ENCODE measurements around the gene NXPH1. TPM values are rescaled to one million over a fixed set of nuclear protein-coding genes. Genes with fewer than 3 reads are reported as not detected.

The NXPH1 gene
- total and polyA plus RNA-seq, 9 of the 15 experiments (the other 6 are each of a cell fraction or from before 2014, with no cell fraction given) = 0.16 TPM; not detected in 8

DNA sequence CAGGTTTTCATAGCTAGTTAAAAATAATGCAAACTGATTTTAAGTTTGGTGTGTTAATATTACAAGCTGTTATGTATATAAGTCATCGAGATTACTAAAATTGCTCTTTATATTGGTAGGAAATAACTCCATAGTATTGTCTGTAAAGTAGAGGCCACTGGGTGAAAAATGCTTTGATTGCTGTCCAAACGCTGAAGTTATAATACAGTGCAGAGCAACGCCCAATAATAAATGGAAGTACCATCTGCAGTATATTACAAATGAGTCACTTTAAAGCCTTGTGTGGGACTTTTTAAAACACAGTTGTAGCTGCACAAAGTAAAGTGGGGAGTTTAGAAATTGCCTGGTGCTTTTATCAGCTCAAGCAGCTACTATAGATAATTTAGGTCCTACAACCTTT lies 196.1 kb downstream of the NXPH1 start:
- H3K4me1 ChIP-seq (replicated peaks in 1 of 2; ENCODE audit: control insufficient read depth in 2 of 2, insufficient read depth in 2 of 2, low read length in 2 of 2) = no peaks in the 10 kb centered on the region
- H3K27me3 ChIP-seq (ENCODE audit: control insufficient read depth in 2 of 2, insufficient read depth in 2 of 2, low read length in 2 of 2) = no peaks in the 10 kb centered on the region
- no peaks in the 10 kb centered on the region for H3K36me3 ChIP-seq (ENCODE audit: control insufficient read depth, insufficient read depth, low read length)
- H3K4me3 ChIP-seq = no peak overlapping the region
- POLR2A ChIA-PET = no interaction called here
- WGBS (ENCODE audit: insufficient coverage, low coverage, missing lambda C conversion rate) = 0% methylated on average over 3 of the region's 3 CpGs
- H4K20me1 ChIP-seq (replicated peaks; ENCODE audit: control insufficient read depth, insufficient read depth, low read length) = no peaks in the 10 kb centered on the region
- no peaks in the 10 kb centered on the region for H3K79me2 ChIP-seq (ENCODE audit: control insufficient read depth, insufficient read depth, low read length)
- in situ Hi-C loops (cut with MboI) (no loop called here), intact Hi-C loops (cut with micrococcal nuclease) (no loop called here)
- no TSS peak for BruUV-seq (replicated peaks)
- no peak overlapping the region for H3K9ac ChIP-seq (ENCODE audit: insufficient read depth in 1 of 2, low read depth in 2 of 2, low read length in 2 of 2)
- no peak for FAIRE-seq
- H3K9me1 ChIP-seq (ENCODE audit: control insufficient read depth, insufficient read depth, low read length) = no peaks in the 10 kb centered on the region
- TF ChIP-seq, protein P1, sequence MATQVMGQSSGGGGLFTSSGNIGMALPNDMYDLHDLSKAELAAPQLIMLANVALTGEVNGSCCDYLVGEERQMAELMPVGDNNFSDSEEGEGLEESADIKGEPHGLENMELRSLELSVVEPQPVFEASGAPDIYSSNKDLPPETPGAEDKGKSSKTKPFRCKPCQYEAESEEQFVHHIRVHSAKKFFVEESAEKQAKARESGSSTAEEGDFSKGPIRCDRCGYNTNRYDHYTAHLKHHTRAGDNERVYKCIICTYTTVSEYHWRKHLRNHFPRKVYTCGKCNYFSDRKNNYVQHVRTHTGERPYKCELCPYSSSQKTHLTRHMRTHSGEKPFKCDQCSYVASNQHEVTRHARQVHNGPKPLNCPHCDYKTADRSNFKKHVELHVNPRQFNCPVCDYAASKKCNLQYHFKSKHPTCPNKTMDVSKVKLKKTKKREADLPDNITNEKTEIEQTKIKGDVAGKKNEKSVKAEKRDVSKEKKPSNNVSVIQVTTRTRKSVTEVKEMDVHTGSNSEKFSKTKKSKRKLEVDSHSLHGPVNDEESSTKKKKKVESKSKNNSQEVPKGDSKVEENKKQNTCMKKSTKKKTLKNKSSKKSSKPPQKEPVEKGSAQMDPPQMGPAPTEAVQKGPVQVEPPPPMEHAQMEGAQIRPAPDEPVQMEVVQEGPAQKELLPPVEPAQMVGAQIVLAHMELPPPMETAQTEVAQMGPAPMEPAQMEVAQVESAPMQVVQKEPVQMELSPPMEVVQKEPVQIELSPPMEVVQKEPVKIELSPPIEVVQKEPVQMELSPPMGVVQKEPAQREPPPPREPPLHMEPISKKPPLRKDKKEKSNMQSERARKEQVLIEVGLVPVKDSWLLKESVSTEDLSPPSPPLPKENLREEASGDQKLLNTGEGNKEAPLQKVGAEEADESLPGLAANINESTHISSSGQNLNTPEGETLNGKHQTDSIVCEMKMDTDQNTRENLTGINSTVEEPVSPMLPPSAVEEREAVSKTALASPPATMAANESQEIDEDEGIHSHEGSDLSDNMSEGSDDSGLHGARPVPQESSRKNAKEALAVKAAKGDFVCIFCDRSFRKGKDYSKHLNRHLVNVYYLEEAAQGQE (IDR thresholded peaks at IDR 0.05; ENCODE audit: borderline replicate concordance) = peak; percentile 62
- TF ChIP-seq, protein P1 (CRISPR knock-in tag; IDR thresholded peaks at IDR 0.05; ENCODE audit: low read depth) = no peak
- no peak for TF ChIP-seq FOXK2 (conservative IDR thresholded peaks at IDR 0.05 in 1 of 2, IDR thresholded peaks at IDR 0.05 in 1 of 2; ENCODE audit: low read depth in 2 of 2)
- no peaks in the 10 kb centered on the region for H3K9me3 ChIP-seq (replicated peaks; ENCODE audit: control insufficient read depth, insufficient read depth, low read depth, low read length)
- H2AFZ ChIP-seq (ENCODE audit: low read depth, low read length) = no peak overlapping the region
- no peak for ATAC-seq
- DNase-seq (ENCODE audit: extremely low read depth in 1 of 4, low spot score in 3 of 4) = no peak
- H3K4me2 ChIP-seq (ENCODE audit: insufficient read depth, low read length) = no peak overlapping the region
- no peak overlapping the region for H3K27ac ChIP-seq (ENCODE audit: extremely low read depth, low read depth, low read length)
- CTCF ChIA-PET (ENCODE audit: low intra/inter-chr PET ratio) = no interaction called here
